Breast epithelium (tissue), 3 donors: ENCODE results near the gene KLC3.

Experiments
- POLR2A ChIP-seq: fragments of 450-650 bp; IDR thresholded peaks from one replicate; pipeline ENCODE4 v1.6.1; 2016; ENCODE audit warnings: antibody characterized with exemption, mild to moderate bottlenecking, moderate library complexity
- POLR2AphosphoS5 ChIP-seq, 3 donors: sonication (generic); formaldehyde crosslinking; IDR thresholded peaks; one replicate each; pipeline ENCODE4 v1.6.1; 2017; ENCODE audit warnings: antibody characterized with exemption in 3 of 3
- TF ChIP-seq, protein P1 (sequence below), 3 donors: fragments of 450-650 bp; IDR thresholded peaks; one replicate each; pipeline ENCODE4 v1.5.1; 2016 to 2017; ENCODE audit warnings: antibody characterized with exemption in 3 of 3, mild to moderate bottlenecking in 3 of 3, moderate library complexity in 3 of 3

DNA sequence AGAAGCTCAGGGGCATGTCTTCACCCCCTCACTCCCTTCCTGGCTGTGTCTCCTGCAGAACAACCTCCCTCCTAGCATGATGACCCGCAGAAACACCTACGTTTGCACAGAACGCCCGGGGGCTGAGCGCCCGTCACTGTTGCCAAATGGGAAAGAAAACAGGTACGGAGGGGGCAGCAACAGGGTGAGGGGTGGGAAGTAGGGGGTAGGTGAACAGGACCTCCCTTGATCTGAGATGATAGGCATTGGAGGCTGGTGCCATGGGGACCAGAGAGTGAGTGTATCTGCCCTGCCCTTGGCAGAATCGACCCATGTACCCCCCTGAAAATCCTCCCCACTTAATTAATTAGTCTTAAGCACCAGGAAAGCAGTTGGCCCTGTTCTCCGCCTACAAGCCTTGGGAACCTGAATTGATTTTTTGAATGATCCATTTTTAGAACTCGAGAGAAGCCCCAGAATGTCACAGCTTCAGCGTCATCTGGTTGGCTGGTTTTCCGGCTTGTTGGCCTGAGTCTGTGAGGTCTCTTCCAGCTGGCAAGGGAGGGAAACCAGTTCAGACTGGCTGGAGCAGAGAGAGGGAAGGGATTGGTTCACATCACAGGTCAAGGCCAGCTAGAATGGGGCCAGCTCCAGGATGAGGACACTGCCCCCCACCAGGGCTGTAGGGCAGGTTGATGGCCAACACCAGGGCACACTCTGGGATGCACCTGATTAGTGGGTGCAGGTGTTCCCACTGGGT is 46.1 kb upstream of the KLC3 start:
- TF ChIP-seq, protein P1, sequence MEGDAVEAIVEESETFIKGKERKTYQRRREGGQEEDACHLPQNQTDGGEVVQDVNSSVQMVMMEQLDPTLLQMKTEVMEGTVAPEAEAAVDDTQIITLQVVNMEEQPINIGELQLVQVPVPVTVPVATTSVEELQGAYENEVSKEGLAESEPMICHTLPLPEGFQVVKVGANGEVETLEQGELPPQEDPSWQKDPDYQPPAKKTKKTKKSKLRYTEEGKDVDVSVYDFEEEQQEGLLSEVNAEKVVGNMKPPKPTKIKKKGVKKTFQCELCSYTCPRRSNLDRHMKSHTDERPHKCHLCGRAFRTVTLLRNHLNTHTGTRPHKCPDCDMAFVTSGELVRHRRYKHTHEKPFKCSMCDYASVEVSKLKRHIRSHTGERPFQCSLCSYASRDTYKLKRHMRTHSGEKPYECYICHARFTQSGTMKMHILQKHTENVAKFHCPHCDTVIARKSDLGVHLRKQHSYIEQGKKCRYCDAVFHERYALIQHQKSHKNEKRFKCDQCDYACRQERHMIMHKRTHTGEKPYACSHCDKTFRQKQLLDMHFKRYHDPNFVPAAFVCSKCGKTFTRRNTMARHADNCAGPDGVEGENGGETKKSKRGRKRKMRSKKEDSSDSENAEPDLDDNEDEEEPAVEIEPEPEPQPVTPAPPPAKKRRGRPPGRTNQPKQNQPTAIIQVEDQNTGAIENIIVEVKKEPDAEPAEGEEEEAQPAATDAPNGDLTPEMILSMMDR (IDR thresholded peaks at IDR 0.05): no peak
- TF ChIP-seq POLR2AphosphoS5 (IDR thresholded peaks at IDR 0.05): no peak
- no peak for TF ChIP-seq POLR2A
